C4-2B (cell line): ENCODE results near the gene TRAF5.

ENCODE experiments used
- CTCF ChIP-seq: fragments of 450-650 bp; conservative IDR thresholded peaks from 2 replicates; pipeline ENCODE4 v1.5.1; 2017; ENCODE audit warnings: mild to moderate bottlenecking
- ZFX ChIP-seq: fragments of 450-650 bp; IDR thresholded peaks from 2 replicates; pipeline ENCODE4 v1.6.1; 2017

- TF ChIP-seq CTCF (no peak), ZFX (no peak)
These were observed 55.6 kb downstream of the TRAF5 start for GRCh38 chr1:211382182-211382713.
